Measurements from ENCODE around the gene PDLIM3. TPM values are rescaled to one million over a fixed set of nuclear protein-coding genes. Genes with fewer than 3 reads are reported as not detected.

Gene PDLIM3, protein sequence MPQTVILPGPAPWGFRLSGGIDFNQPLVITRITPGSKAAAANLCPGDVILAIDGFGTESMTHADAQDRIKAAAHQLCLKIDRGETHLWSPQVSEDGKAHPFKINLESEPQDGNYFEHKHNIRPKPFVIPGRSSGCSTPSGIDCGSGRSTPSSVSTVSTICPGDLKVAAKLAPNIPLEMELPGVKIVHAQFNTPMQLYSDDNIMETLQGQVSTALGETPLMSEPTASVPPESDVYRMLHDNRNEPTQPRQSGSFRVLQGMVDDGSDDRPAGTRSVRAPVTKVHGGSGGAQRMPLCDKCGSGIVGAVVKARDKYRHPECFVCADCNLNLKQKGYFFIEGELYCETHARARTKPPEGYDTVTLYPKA
- total RNA-seq = 0.13 and 1.6 TPM in 2 replicates

DNA sequence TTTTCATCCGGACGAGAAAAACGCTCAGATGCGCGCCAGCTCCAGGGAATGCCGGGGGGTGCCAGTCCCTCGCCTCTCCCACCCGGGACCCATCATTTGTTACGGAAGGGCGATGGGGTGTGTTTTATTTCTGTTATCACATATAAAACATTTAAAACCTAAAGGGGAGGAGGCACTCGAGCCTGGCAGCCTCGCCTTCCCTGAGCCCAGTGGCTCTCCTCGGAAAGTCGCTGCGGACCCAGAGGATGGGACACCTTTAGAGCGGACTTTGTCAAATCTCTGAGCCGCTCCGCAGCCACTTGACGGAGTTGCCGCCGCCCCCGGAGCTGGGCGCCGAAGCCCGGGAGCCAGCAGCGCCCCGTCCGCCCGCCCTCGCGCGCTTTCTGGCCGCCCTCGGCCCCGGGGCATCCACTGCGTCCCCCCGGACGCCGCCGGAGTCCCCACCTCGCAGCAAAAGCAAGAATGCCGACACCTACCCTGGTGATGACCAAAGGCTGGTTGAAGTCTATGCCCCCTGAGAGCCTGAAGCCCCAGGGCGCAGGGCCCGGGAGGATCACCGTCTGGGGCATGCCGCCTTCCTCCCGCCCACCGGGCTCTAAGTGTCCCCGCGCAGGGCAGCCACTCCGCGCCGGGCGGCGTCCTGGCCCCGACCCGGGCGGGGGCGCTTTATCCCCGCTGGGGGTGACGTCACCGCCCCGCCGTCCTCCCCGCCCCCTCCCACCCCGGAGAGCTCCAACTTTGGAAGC, at the start of gene PDLIM3:
PDLIM3 (minus strand) TSS at position 642 of the 746 bp plus-strand sequence; CDS start at position 569, 73 bp downstream.
- H3K36me3 ChIP-seq (ENCODE audit: control insufficient read depth, insufficient read depth, low read length) = no peaks in the 10 kb centered on the region
- DNase-seq (ENCODE audit: low read depth) (no peak), FAIRE-seq (no peak)
- TF ChIP-seq, protein P1, sequence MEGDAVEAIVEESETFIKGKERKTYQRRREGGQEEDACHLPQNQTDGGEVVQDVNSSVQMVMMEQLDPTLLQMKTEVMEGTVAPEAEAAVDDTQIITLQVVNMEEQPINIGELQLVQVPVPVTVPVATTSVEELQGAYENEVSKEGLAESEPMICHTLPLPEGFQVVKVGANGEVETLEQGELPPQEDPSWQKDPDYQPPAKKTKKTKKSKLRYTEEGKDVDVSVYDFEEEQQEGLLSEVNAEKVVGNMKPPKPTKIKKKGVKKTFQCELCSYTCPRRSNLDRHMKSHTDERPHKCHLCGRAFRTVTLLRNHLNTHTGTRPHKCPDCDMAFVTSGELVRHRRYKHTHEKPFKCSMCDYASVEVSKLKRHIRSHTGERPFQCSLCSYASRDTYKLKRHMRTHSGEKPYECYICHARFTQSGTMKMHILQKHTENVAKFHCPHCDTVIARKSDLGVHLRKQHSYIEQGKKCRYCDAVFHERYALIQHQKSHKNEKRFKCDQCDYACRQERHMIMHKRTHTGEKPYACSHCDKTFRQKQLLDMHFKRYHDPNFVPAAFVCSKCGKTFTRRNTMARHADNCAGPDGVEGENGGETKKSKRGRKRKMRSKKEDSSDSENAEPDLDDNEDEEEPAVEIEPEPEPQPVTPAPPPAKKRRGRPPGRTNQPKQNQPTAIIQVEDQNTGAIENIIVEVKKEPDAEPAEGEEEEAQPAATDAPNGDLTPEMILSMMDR (IDR thresholded peaks at IDR 0.05; ENCODE audit: insufficient read depth, low read length, severe bottlenecking) = no peak
- H3K4me3 ChIP-seq (ENCODE audit: low read depth, low read length) = peak within 1 kb of the TSS; percentile 45
- H3K27me3 ChIP-seq (ENCODE audit: control insufficient read depth, insufficient read depth, low read length) = peaks cover 20% of the 10 kb centered on the region

DNA sequence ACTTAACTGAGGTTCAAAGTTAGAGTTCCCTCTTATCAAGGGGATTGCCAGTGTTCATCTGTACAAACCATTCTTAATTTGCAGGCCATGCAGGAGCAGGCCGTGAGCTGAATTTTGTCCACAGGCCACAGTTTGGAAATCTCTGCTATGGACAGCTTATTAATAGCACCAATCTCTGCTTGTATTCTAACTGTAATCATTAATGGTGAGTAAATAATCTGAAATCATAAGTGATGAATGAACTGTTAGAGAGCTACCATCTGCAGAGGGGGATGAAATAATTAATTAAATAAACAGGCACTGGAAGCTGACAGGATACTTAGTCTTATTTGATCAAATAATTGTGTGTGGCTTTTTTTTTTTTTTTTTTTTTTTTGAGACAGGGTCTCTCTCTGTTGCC, 48.5 kb upstream of the PDLIM3 start:
- TF ChIP-seq, protein P1 (IDR thresholded peaks at IDR 0.05; ENCODE audit: insufficient read depth, low read length, severe bottlenecking) = no peak
- FAIRE-seq (no peak), DNase-seq (ENCODE audit: low read depth) (no peak)
- Histone ChIP-seq H3K36me3 (ENCODE audit: control insufficient read depth, insufficient read depth, low read length) (no peaks in the 10 kb centered on the region), H3K4me3 (ENCODE audit: low read depth, low read length) (no peak overlapping the region), H3K27me3 (ENCODE audit: control insufficient read depth, insufficient read depth, low read length) (no peaks in the 10 kb centered on the region)

DNA sequence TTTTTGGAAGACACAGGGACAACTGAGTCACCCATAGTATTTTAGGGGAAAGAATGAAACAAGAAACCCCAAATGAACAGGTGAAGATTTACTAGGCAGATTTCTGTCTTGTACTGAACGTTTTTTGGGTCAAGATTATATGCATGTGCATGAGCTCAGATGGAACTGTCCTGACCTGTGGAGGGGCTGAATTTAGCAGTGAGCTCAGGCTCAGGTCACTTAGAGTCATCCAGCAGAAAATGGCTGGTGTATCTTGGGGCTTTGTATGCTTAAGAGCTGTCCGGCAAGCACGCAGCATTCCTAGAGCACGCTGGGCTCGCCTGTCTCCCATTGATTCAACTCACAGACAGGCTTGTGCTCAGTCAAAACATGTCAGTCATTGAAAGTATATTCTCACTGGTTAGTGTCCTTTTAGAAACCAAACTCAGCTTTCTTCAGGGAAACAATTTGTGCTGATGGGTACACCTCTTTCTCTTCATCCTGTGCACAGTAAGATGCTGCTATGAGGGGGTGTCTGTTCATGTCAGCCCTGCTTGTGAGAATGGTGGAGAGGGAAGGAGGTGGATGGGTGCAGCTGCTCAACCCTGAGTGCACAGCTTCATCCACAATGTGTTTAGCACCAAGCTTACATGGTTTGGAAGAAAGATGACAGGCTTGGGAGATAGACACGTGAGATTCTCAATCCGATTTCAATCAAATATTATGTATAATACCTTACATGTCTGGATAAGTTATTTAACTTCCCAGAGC, 47.5 kb upstream of the PDLIM3 start:
- DNase-seq (ENCODE audit: low read depth) = peak; percentile 17
- no peak for FAIRE-seq
- Histone ChIP-seq H3K36me3 (ENCODE audit: control insufficient read depth, insufficient read depth, low read length) (no peaks in the 10 kb centered on the region), H3K4me3 (ENCODE audit: low read depth, low read length) (no peak overlapping the region), H3K27me3 (ENCODE audit: control insufficient read depth, insufficient read depth, low read length) (no peaks in the 10 kb centered on the region)
- TF ChIP-seq, protein P1 (IDR thresholded peaks at IDR 0.05; ENCODE audit: insufficient read depth, low read length, severe bottlenecking) = no peak

DNA sequence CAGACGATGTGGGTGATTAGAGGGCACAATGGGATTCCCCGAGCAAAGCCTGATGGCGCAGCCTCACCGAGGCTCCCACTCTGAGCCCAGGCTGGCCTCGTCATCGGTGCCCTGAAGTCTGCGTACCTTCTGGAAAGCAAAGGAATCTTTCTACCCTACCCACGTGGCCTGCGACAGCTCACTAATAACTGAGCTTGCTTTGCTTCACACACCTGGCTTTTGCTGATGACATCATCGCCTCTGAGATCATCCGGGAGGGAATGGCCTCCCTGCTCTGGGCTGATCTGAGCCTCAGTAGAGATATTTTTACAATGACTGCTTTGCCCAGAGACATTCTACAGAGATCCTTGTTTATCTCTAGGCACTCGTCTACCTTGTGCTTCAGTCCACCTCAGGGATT, 45.4 kb upstream of the PDLIM3 start:
- peak; percentile 49 for DNase-seq (ENCODE audit: low read depth)

DNA sequence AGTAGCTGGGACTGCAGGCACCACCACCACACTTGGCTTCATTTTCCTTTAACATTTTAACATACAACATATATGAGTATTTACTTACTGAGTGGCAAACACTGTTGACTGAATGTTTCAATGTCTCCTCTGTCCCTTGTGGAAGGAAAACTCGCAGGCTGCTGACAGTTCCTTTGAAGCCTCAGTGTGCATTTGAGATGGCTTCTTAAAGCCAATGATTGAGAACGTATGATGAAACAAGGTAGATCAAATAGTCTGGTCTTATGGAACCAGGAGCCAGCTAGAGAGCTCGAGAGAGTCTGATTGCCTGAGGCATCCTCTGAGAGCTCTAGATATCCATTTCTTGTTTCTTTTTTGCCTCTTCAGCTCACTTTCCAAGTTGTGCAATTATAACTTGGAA, 43.0 kb upstream of the PDLIM3 start:
- TF ChIP-seq, protein P1 (IDR thresholded peaks at IDR 0.05; ENCODE audit: insufficient read depth, low read length, severe bottlenecking) = no peak
- no peak for FAIRE-seq

More for the DNA sequence above, 45.4 kb upstream of the PDLIM3 start:
- no peak overlapping the region for H3K4me3 ChIP-seq (ENCODE audit: low read depth, low read length)
- H3K36me3 ChIP-seq (ENCODE audit: control insufficient read depth, insufficient read depth, low read length) = no peaks in the 10 kb centered on the region
- TF ChIP-seq, protein P1 (IDR thresholded peaks at IDR 0.05; ENCODE audit: insufficient read depth, low read length, severe bottlenecking) = no peak
- no peaks in the 10 kb centered on the region for H3K27me3 ChIP-seq (ENCODE audit: control insufficient read depth, insufficient read depth, low read length)
- FAIRE-seq = no peak

More for the DNA sequence above, 43.0 kb upstream of the PDLIM3 start:
- Histone ChIP-seq H3K27me3 (ENCODE audit: control insufficient read depth, insufficient read depth, low read length) (no peaks in the 10 kb centered on the region), H3K36me3 (ENCODE audit: control insufficient read depth, insufficient read depth, low read length) (no peaks in the 10 kb centered on the region), H3K4me3 (ENCODE audit: low read depth, low read length) (no peak overlapping the region)
- no peak for DNase-seq (ENCODE audit: low read depth)
